Endometrial microvascular endothelial cells (primary cell): Measurements from ENCODE around the gene MARCHF2. TPM values are rescaled to one million over a fixed set of nuclear protein-coding genes. Genes with fewer than 3 reads are reported as not detected.

Experiments
- in situ Hi-C: cut with HindIII; loops from 2 replicates; pipeline ENCODE4 v1.10.0; 2017; ENCODE audit warnings: low sequenced_read_pairs, low pct_unique_long_range_greater_than_20kb; ENCODE audit errors: inconsistent ontology term
- total RNA-seq: library from RNA; depleted of rRNA; stranded (reverse); fragments of >200 nt; gene quantifications from one replicate; pipeline ENCODE4 v1.2.3, GENCODE V29; 2015; ENCODE audit errors: inconsistent ontology term

Gene MARCHF2
- total RNA-seq, 1 donor from 2014 or later: 150 TPM

DNA sequence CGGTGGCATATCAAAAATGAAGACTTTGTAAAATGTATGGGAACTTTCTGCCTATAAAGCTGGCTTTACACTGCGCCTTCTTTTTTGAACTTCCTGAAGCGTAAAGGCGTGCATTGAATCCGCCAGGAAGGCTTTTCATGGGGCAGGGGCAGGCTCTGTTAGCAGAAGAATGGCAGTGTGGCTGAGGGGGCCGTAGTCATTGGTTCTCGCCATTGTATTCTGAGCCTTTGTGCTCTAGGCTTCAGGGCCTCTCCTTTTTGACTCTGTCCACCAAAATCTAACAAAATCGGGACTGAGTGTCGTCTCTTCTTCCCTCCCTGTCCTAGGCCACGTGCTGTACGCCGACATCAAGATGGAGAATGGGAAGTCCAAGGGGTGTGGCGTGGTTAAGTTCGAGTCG lies 75.3 kb downstream of the MARCHF2 start:
- in situ Hi-C loops: no loop called here

Other genes with a start within 250 kb of the MARCHF2 start
- 5.7 TPM for gene CERS4, start 203.9 kb upstream of the MARCHF2 start, total RNA-seq
- 169 TPM for gene CD320, start 104.9 kb upstream of the MARCHF2 start, total RNA-seq
- gene NDUFA7, start 91.9 kb upstream of the MARCHF2 start, total RNA-seq: 62.7 TPM
- 352 TPM for gene RPS28, start 91.8 kb upstream of the MARCHF2 start, total RNA-seq
- gene KANK3, start 70.0 kb upstream of the MARCHF2 start, total RNA-seq: 22.7 TPM
- 159 TPM for gene ANGPTL4, start 49.1 kb upstream of the MARCHF2 start, total RNA-seq
- 16.4 TPM for gene RAB11B, start 22.9 kb upstream of the MARCHF2 start, total RNA-seq
- gene HNRNPM, start 31.7 kb downstream of the MARCHF2 start, total RNA-seq: 129 TPM
- not detected for gene PRAM1, start 89.3 kb downstream of the MARCHF2 start, total RNA-seq
- gene ZNF414, start 100.9 kb downstream of the MARCHF2 start, total RNA-seq: 1.3 TPM
- gene MYO1F, start 164.1 kb downstream of the MARCHF2 start, total RNA-seq: 0.19 TPM
- 2.7 TPM for gene ADAMTS10, start 197.4 kb downstream of the MARCHF2 start, total RNA-seq
- gene NFILZ, start 217.3 kb downstream of the MARCHF2 start, total RNA-seq: not detected